ENCODE data around the gene ADAM22.

The ADAM22 gene

DNA sequence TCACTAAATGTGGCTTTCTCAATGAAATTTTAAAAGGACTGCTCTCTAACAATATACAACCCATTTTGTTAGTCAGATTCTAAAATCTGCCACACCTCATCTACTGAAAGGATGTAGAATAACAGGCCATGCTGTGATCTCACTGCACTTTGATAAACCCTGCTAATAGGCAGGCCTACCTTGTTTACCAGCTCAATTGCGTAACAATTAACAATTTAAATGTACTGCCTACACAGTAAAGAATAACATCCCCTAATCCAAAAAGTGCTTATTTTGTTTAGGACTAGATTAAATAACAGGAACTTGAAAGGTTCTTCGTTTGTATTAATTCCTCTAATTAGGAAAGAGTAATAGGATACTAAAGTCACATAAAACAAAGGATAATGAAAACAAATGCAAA, 281.2 kb downstream of the ADAM22 start:
- no peaks in the 10 kb centered on the region for H4K20me1 ChIP-seq (ENCODE audit: insufficient read depth, low read length)
- no peak for DNase-seq
- H3K9me2 ChIP-seq (replicated peaks; ENCODE audit: insufficient read depth, low read length) = no peaks in the 10 kb centered on the region
- H2AFZ ChIP-seq (ENCODE audit: low read length) = no peak overlapping the region
- H3K27me3 ChIP-seq (replicated peaks; ENCODE audit: insufficient read depth, low read length) = no peaks in the 10 kb centered on the region
- H3K4me3 ChIP-seq (ENCODE audit: low read length) = no peak overlapping the region
- H3F3A ChIP-seq (ENCODE audit: insufficient read depth, low read length) = peaks cover 23% of the 10 kb centered on the region
- H3K27ac ChIP-seq (ENCODE audit: low read length) = no peak overlapping the region
- H3K4me1 ChIP-seq (ENCODE audit: low read length) = peaks cover 15% of the 10 kb centered on the region
- H3K36me3 ChIP-seq (replicated peaks; ENCODE audit: insufficient read depth, low read length) = no peaks in the 10 kb centered on the region
- peaks cover 15% of the 10 kb centered on the region for H3K79me2 ChIP-seq (ENCODE audit: low read length)
- no peak overlapping the region for H3K4me2 ChIP-seq (ENCODE audit: low read depth, low read length)
- H3K9me3 ChIP-seq (replicated peaks; ENCODE audit: insufficient read depth, low read length) = no peaks in the 10 kb centered on the region
- no peak overlapping the region for H3K9ac ChIP-seq (ENCODE audit: low read length)
- TF ChIP-seq, protein P1, sequence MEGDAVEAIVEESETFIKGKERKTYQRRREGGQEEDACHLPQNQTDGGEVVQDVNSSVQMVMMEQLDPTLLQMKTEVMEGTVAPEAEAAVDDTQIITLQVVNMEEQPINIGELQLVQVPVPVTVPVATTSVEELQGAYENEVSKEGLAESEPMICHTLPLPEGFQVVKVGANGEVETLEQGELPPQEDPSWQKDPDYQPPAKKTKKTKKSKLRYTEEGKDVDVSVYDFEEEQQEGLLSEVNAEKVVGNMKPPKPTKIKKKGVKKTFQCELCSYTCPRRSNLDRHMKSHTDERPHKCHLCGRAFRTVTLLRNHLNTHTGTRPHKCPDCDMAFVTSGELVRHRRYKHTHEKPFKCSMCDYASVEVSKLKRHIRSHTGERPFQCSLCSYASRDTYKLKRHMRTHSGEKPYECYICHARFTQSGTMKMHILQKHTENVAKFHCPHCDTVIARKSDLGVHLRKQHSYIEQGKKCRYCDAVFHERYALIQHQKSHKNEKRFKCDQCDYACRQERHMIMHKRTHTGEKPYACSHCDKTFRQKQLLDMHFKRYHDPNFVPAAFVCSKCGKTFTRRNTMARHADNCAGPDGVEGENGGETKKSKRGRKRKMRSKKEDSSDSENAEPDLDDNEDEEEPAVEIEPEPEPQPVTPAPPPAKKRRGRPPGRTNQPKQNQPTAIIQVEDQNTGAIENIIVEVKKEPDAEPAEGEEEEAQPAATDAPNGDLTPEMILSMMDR (IDR thresholded peaks at IDR 0.05; ENCODE audit: low read length) = no peak
- TF ChIP-seq EZH2 (optimal IDR thresholded peaks at IDR 0.05; ENCODE audit: low read depth, low read length) = no peak
- no peak for TF ChIP-seq EZH2phosphoT487 (IDR thresholded peaks at IDR 0.05; ENCODE audit: low read length)

DNA sequence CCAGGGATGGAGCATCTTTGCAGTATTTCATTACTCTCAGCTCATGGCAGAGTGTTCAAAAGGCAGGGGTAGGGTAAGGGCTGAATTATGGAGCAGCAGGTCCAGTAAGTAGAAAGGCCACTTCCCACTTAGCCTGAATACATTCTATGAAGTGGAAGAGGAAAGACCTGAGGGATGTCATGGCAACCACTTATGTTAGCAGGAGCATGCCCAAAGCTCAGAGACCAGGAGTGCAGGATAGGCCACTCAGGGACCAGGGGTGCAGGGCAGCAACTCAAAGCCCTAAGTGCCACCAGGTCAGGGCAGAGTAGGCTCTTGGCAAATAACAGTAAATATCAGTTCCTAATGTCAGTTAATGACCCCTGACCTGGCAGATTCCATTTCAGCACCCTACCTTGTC, 282.2 kb downstream of the ADAM22 start:
- Histone ChIP-seq H3K27ac (ENCODE audit: low read length) (no peak overlapping the region), H4K20me1 (ENCODE audit: insufficient read depth, low read length) (no peaks in the 10 kb centered on the region), H3K4me3 (ENCODE audit: low read length) (no peak overlapping the region), H3K36me3 (replicated peaks; ENCODE audit: insufficient read depth, low read length) (no peaks in the 10 kb centered on the region), H3K9ac (ENCODE audit: low read length) (no peak overlapping the region), H3K27me3 (replicated peaks; ENCODE audit: insufficient read depth, low read length) (no peaks in the 10 kb centered on the region), H3K9me3 (replicated peaks; ENCODE audit: insufficient read depth, low read length) (no peaks in the 10 kb centered on the region), H3K4me2 (ENCODE audit: low read depth, low read length) (no peak overlapping the region), H3K4me1 (ENCODE audit: low read length) (peaks cover 22% of the 10 kb centered on the region), H2AFZ (ENCODE audit: low read length) (no peak overlapping the region), H3K9me2 (replicated peaks; ENCODE audit: insufficient read depth, low read length) (no peaks in the 10 kb centered on the region), H3K79me2 (ENCODE audit: low read length) (peaks cover 15% of the 10 kb centered on the region), H3F3A (ENCODE audit: insufficient read depth, low read length) (peaks cover 23% of the 10 kb centered on the region)
- DNase-seq = no peak
- TF ChIP-seq, protein P1 (IDR thresholded peaks at IDR 0.05; ENCODE audit: low read length) = no peak

DNA sequence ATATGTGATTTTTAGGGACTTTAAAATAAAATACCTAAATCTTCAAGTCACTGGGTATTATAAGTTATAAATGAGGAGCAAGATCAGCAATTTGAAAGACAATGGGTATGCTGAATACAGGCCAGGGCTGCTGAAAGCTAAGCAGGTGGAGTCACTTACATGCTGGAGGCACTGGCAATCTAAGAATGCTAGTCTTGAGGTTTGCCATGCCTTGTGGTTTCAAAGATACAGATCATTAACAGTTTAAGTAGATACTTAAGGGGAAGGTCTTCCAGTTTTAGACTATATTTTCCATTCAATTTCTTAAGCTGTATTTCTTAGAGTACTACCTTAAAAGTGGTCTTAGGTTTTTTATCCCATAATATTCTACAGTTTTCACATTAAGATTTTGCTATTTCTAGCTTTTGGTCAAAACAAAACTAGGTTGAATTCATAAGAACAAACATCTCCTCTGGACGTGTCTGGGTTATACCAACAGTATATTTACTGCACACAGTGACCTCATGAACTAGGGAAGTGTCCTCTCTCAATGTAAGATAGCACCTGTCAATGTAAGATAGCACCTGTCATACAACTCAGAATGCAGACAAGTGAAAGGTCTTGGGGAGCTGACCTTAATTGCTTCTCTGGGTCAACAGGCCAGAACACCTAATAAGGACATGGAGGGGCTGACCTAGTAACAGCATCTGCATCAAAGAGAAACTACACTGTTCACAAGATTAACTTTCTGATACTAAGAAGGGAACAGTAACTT, 283.8 kb downstream of the ADAM22 start:
- peak overlapping the region; percentile 69 for H3K4me3 ChIP-seq (ENCODE audit: low read length)
- TF ChIP-seq EZH2 (optimal IDR thresholded peaks at IDR 0.05; ENCODE audit: low read depth, low read length) = no peak
- TF ChIP-seq EZH2phosphoT487 (IDR thresholded peaks at IDR 0.05; ENCODE audit: low read length) = no peak
- TF ChIP-seq, protein P1 (IDR thresholded peaks at IDR 0.05; ENCODE audit: low read length) = no peak
- peaks cover 15% of the 10 kb centered on the region for H3K79me2 ChIP-seq (ENCODE audit: low read length)
- H4K20me1 ChIP-seq (ENCODE audit: insufficient read depth, low read length) = no peaks in the 10 kb centered on the region
- H3F3A ChIP-seq (ENCODE audit: insufficient read depth, low read length) = peaks cover 23% of the 10 kb centered on the region
- H3K9me3 ChIP-seq (replicated peaks; ENCODE audit: insufficient read depth, low read length) = no peaks in the 10 kb centered on the region
- H3K4me2 ChIP-seq (ENCODE audit: low read depth, low read length) = peak overlapping the region; percentile 90
- H3K27ac ChIP-seq (ENCODE audit: low read length) = peak overlapping the region; percentile 63; the same call in 1 of the 2 replicates
- DNase-seq = peak; percentile 78
- H3K9ac ChIP-seq (ENCODE audit: low read length) = peak overlapping the region; percentile 15; the same call in 1 of the 2 replicates
- no peaks in the 10 kb centered on the region for H3K27me3 ChIP-seq (replicated peaks; ENCODE audit: insufficient read depth, low read length)
- no peak overlapping the region for H2AFZ ChIP-seq (ENCODE audit: low read length)
- H3K9me2 ChIP-seq (replicated peaks; ENCODE audit: insufficient read depth, low read length) = no peaks in the 10 kb centered on the region
- H3K4me1 ChIP-seq (ENCODE audit: low read length) = peaks cover 22% of the 10 kb centered on the region
- H3K36me3 ChIP-seq (replicated peaks; ENCODE audit: insufficient read depth, low read length) = no peaks in the 10 kb centered on the region
